ENCODE data around the gene PROCR.

PROCR gene

GRCh38 chr20:35144694-35145093 lies 27.2 kb upstream of the PROCR start:
- TF ChIP-seq FOXM1 (IDR thresholded peaks at IDR 0.05; ENCODE audit: borderline replicate concordance, low read depth) (no peak), TEAD4 (IDR thresholded peaks at IDR 0.05) (no peak), CEBPB (IDR thresholded peaks at IDR 0.05) (no peak), MAX (IDR thresholded peaks at IDR 0.05) (no peak), TAF1 (IDR thresholded peaks at IDR 0.05; ENCODE audit: low read depth) (no peak), RAD21 (IDR thresholded peaks at IDR 0.05; ENCODE audit: low read depth) (no peak), TCF12 (IDR thresholded peaks at IDR 0.05; ENCODE audit: low read depth) (no peak), EGR1 (IDR thresholded peaks at IDR 0.05) (no peak), CREB1 (IDR thresholded peaks at IDR 0.05; ENCODE audit: low read depth) (no peak), YY1 (IDR thresholded peaks at IDR 0.05; ENCODE audit: low read depth) (no peak), REST (IDR thresholded peaks at IDR 0.05; ENCODE audit: low read depth) (no peak), NFIC (IDR thresholded peaks at IDR 0.05) (no peak), USF1 (IDR thresholded peaks at IDR 0.05) (no peak), ZBTB7A (IDR thresholded peaks at IDR 0.05; ENCODE audit: low read depth) (no peak), EP300 (IDR thresholded peaks at IDR 0.05; ENCODE audit: borderline replicate concordance) (no peak)

GRCh38 chr20:35145141-35145564 lies 26.7 kb upstream of the PROCR start:
- TF ChIP-seq TEAD4 (IDR thresholded peaks at IDR 0.05) (no peak), RAD21 (IDR thresholded peaks at IDR 0.05; ENCODE audit: low read depth) (peak; percentile 81), FOXM1 (IDR thresholded peaks at IDR 0.05; ENCODE audit: borderline replicate concordance, low read depth) (no peak), MAX (IDR thresholded peaks at IDR 0.05) (no peak)

GRCh38 chr20:35146299-35146919 lies 25.5 kb upstream of the PROCR start:
- TF ChIP-seq TAF1 (IDR thresholded peaks at IDR 0.05; ENCODE audit: low read depth), result no peak
- no peak for TF ChIP-seq MAX (IDR thresholded peaks at IDR 0.05)
- no peak for TF ChIP-seq TCF12 (IDR thresholded peaks at IDR 0.05; ENCODE audit: low read depth)
- no peak for TF ChIP-seq NFIC (IDR thresholded peaks at IDR 0.05)
- TF ChIP-seq REST (IDR thresholded peaks at IDR 0.05; ENCODE audit: low read depth), result no peak
- TF ChIP-seq USF1 (IDR thresholded peaks at IDR 0.05), result no peak
- TF ChIP-seq RAD21 (IDR thresholded peaks at IDR 0.05; ENCODE audit: low read depth), result no peak
- TF ChIP-seq CEBPB (IDR thresholded peaks at IDR 0.05), result no peak
- no peak for TF ChIP-seq TEAD4 (IDR thresholded peaks at IDR 0.05)
- TF ChIP-seq FOXM1 (IDR thresholded peaks at IDR 0.05; ENCODE audit: borderline replicate concordance, low read depth), result no peak
- no peak for TF ChIP-seq CREB1 (IDR thresholded peaks at IDR 0.05; ENCODE audit: low read depth)
- TF ChIP-seq YY1 (IDR thresholded peaks at IDR 0.05; ENCODE audit: low read depth), result no peak
- TF ChIP-seq ZBTB7A (IDR thresholded peaks at IDR 0.05; ENCODE audit: low read depth), result no peak
- no peak for TF ChIP-seq EGR1 (IDR thresholded peaks at IDR 0.05)
- TF ChIP-seq EP300 (IDR thresholded peaks at IDR 0.05; ENCODE audit: borderline replicate concordance), result no peak

- TF ChIP-seq USF1 (IDR thresholded peaks at IDR 0.05) (0 out of 2 replicates have a peak, but pooled peaks have one; percentile 21), NFIC (IDR thresholded peaks at IDR 0.05) (no peak), YY1 (IDR thresholded peaks at IDR 0.05; ENCODE audit: low read depth) (peak; percentile 62; the same call in 1 of the 2 replicates), TCF12 (IDR thresholded peaks at IDR 0.05; ENCODE audit: low read depth) (no peak), CEBPB (IDR thresholded peaks at IDR 0.05) (no peak), TAF1 (IDR thresholded peaks at IDR 0.05; ENCODE audit: low read depth) (peak; percentile 48; the same call in 1 of the 2 replicates), ZBTB7A (IDR thresholded peaks at IDR 0.05; ENCODE audit: low read depth) (peak; percentile 13; the same call in 1 of the 2 replicates), CREB1 (IDR thresholded peaks at IDR 0.05; ENCODE audit: low read depth) (0 out of 2 replicates have a peak, but pooled peaks have one; percentile 28), REST (IDR thresholded peaks at IDR 0.05; ENCODE audit: low read depth) (no peak), MAX (IDR thresholded peaks at IDR 0.05) (peak; percentile 68), EP300 (IDR thresholded peaks at IDR 0.05; ENCODE audit: borderline replicate concordance) (peak; percentile 13; the same call in 1 of the 2 replicates), FOXM1 (IDR thresholded peaks at IDR 0.05; ENCODE audit: borderline replicate concordance, low read depth) (no peak), RAD21 (IDR thresholded peaks at IDR 0.05; ENCODE audit: low read depth) (no peak), EGR1 (IDR thresholded peaks at IDR 0.05) (peak; percentile 77), TEAD4 (IDR thresholded peaks at IDR 0.05) (no peak)
These were observed 24.8 kb upstream of the PROCR start, which contains the start of gene EDEM2 for GRCh38 chr20:35146920-35147574. Gene EDEM2, minus strand, starts transcription at chr20:35147336. Its CDS starts 78 bp downstream, at chr20:35147258.
